HFF-Myc (cell line): Measurements from ENCODE around the gene NTSR2.
"Not testable (repeated sequence)": the region's sequence is repeated elsewhere in the genome, so short reads cannot be mapped to it uniquely, and the experiment has no call there.

Experiments
- DNase-seq: peaks from one replicate; pipeline ENCODE4 v3.0.0-alpha.2; 2011; ENCODE audit warnings: low read depth; ENCODE audit errors: extremely low read depth
- H3K4me3 ChIP-seq: replicated peaks from 2 replicates; pipeline ENCODE4 v1.5.1; 2011; ENCODE audit warnings: low read depth, mild to moderate bottlenecking, control low read depth, low read length
- CTCF ChIP-seq: IDR thresholded peaks from 2 replicates; pipeline ENCODE4 v1.5.1; 2012; ENCODE audit warnings: mild to moderate bottlenecking, low read depth, low read length, control low read depth; ENCODE audit errors: missing control alignments

The NTSR2 gene

GRCh38 chr2:11662882-11663281 lies 7.1 kb downstream of the NTSR2 start:
- no peak overlapping the region for H3K4me3 ChIP-seq
- no peak for DNase-seq
- no peak for TF ChIP-seq CTCF

- TF ChIP-seq CTCF: no peak
- no peak for DNase-seq
- H3K4me3 ChIP-seq: no peak overlapping the region
These were observed 8.0 kb downstream of the NTSR2 start for GRCh38 chr2:11661891-11662435.

- H3K4me3 ChIP-seq, DNase-seq: not testable (repeated sequence)
These were observed 9.6 kb downstream of the NTSR2 start for GRCh38 chr2:11660396-11660795.

GRCh38 chr2:11659851-11660250 lies 10.1 kb downstream of the NTSR2 start:
- H3K4me3 ChIP-seq: no peak overlapping the region
- no peak for TF ChIP-seq CTCF
- no peak for DNase-seq

GRCh38 chr2:11659115-11659475 lies 10.9 kb downstream of the NTSR2 start:
- TF ChIP-seq CTCF: no peak
- no peak overlapping the region for H3K4me3 ChIP-seq
- no peak for DNase-seq

GRCh38 chr2:11658208-11659114 lies 11.5 kb downstream of the NTSR2 start:
- TF ChIP-seq CTCF: no peak
- H3K4me3 ChIP-seq: no peak overlapping the region
- no peak for DNase-seq

GRCh38 chr2:11657646-11658045 lies 12.3 kb downstream of the NTSR2 start:
- no peak for TF ChIP-seq CTCF
- DNase-seq: no peak
- no peak overlapping the region for H3K4me3 ChIP-seq
